Mesenchymal stem cell (in vitro differentiated cells and primary cell): ENCODE results near the gene PGA5.

Source experiments
- DNase-seq: peaks from one replicate; pipeline ENCODE4 v3.0.0-alpha.2; 2013
- H2AFZ ChIP-seq: one replicate; pipeline ENCODE4 v1.6.1; 2013; ENCODE audit warnings: low read depth, mild to moderate bottlenecking, control low read depth, inconsistent platforms, low read length, moderate library complexity
- H2AK5ac ChIP-seq: 2 replicates; pipeline ENCODE4 v1.6.1; 2013; ENCODE audit warnings: low read length, moderate library complexity, mild to moderate bottlenecking, inconsistent platforms; ENCODE audit not compliant: severe bottlenecking
- H2BK120ac ChIP-seq: one replicate; pipeline ENCODE4 v1.6.1; 2013; ENCODE audit warnings: low read depth, mild to moderate bottlenecking, inconsistent platforms, low read length, moderate library complexity
- H2BK12ac ChIP-seq, 2 experiments: one replicate each; pipeline ENCODE4 v1.6.1; 2013; ENCODE audit warnings: inconsistent platforms in 2 of 2, low read length in 2 of 2, mild to moderate bottlenecking in 2 of 2, moderate library complexity in 2 of 2, control low read depth in 1 of 2
- H2BK15ac ChIP-seq: one replicate; pipeline ENCODE4 v1.6.1; 2013; ENCODE audit warnings: mild to moderate bottlenecking, low read depth, inconsistent platforms; ENCODE audit not compliant: poor library complexity, severe bottlenecking
- H2BK5ac ChIP-seq: 2 replicates; pipeline ENCODE4 v1.6.1; 2013; ENCODE audit warnings: low read depth, mild to moderate bottlenecking, low read length, control low read depth, inconsistent platforms; ENCODE audit not compliant: poor library complexity, severe bottlenecking
- H3K14ac ChIP-seq, 2 experiments: one replicate each; pipeline ENCODE4 v1.6.1; 2013; ENCODE audit warnings: inconsistent platforms in 2 of 2, low read length in 2 of 2, control low read depth in 1 of 2, mild to moderate bottlenecking in 1 of 2, moderate library complexity in 1 of 2
- H3K18ac ChIP-seq, 2 experiments: one replicate each; pipeline ENCODE4 v1.6.1; 2013; ENCODE audit warnings: inconsistent platforms in 2 of 2, low read length in 2 of 2, control low read depth in 1 of 2, low read depth in 1 of 2, mild to moderate bottlenecking in 1 of 2
- H3K23ac ChIP-seq, 2 experiments: one replicate each; pipeline ENCODE4 v1.6.1; 2013; ENCODE audit warnings: inconsistent platforms in 2 of 2, low read length in 2 of 2, mild to moderate bottlenecking in 2 of 2, moderate library complexity in 2 of 2, control low read depth in 1 of 2
- H3K27ac ChIP-seq: 2 replicates; pipeline ENCODE4 v1.5.1; 2013; ENCODE audit warnings: mild to moderate bottlenecking, moderate library complexity, low read length, control low read depth, inconsistent platforms; ENCODE audit not compliant: poor library complexity, severe bottlenecking
- H3K27me3 ChIP-seq, 2 experiments: 2 replicates each; pipeline versions ENCODE4 v1.6.1 to v1.7.0; 2013; ENCODE audit warnings: low read length in 2 of 2, mild to moderate bottlenecking in 2 of 2, moderate library complexity in 2 of 2, control low read depth in 1 of 2, inconsistent platforms in 1 of 2; ENCODE audit not compliant: control insufficient read depth in 1 of 2, insufficient read depth in 1 of 2
- H3K36me3 ChIP-seq, 2 experiments: 2 replicates each; pipeline versions ENCODE4 v1.6.1 to v1.7.0; 2013; ENCODE audit warnings: low read length in 2 of 2, control low read depth in 1 of 2, inconsistent platforms in 1 of 2, low read depth in 1 of 2, mild to moderate bottlenecking in 1 of 2; ENCODE audit not compliant: insufficient read depth in 2 of 2, control insufficient read depth in 1 of 2
- H3K4ac ChIP-seq, 2 experiments: one replicate each; pipeline ENCODE4 v1.6.1; 2013; ENCODE audit warnings: inconsistent platforms in 2 of 2, low read length in 2 of 2, mild to moderate bottlenecking in 2 of 2, moderate library complexity in 2 of 2, control low read depth in 1 of 2, low read depth in 1 of 2
- H3K4me1 ChIP-seq: 2 replicates; pipeline ENCODE4 v1.6.1; 2013; ENCODE audit warnings: low read depth, low read length, control low read depth; ENCODE audit not compliant: control insufficient read depth, insufficient read depth
- H3K4me2 ChIP-seq: 2 replicates; pipeline ENCODE4 v1.6.1; 2013; ENCODE audit warnings: low read length, mild to moderate bottlenecking, inconsistent platforms; ENCODE audit not compliant: poor library complexity, severe bottlenecking
- H3K4me3 ChIP-seq, 2 experiments: 2 replicates each; pipeline versions ENCODE4 v1.5.1 to v1.7.0; 2013; ENCODE audit warnings: low read length in 2 of 2, mild to moderate bottlenecking in 2 of 2, control low read depth in 1 of 2, low read depth in 1 of 2; ENCODE audit not compliant: insufficient read depth in 1 of 2
- H3K79me1 ChIP-seq: replicated peaks from 2 replicates; pipeline ENCODE4 v1.6.1; 2013; ENCODE audit warnings: mild to moderate bottlenecking, control low read depth, low read length, inconsistent platforms; ENCODE audit not compliant: poor library complexity, severe bottlenecking
- H3K9ac ChIP-seq: 2 replicates; pipeline ENCODE4 v1.7.0; 2013; ENCODE audit warnings: mild to moderate bottlenecking, low read length, moderate library complexity
- H3K9me3 ChIP-seq: 2 replicates; pipeline ENCODE4 v1.7.0; 2013; ENCODE audit warnings: mild to moderate bottlenecking, low read length; ENCODE audit not compliant: control insufficient read depth
- H4K8ac ChIP-seq: one replicate; pipeline ENCODE4 v1.6.1; 2013; ENCODE audit warnings: inconsistent platforms, mild to moderate bottlenecking, low read length, moderate library complexity
- H4K91ac ChIP-seq: one replicate; pipeline ENCODE4 v1.6.1; 2013; ENCODE audit warnings: mild to moderate bottlenecking, low read length, inconsistent platforms
- WGBS: methylation state at CpG from one replicate; pipeline ENCODE4 v1.1.7; 2013; ENCODE audit warnings: mixed read lengths; 5-methylcytosine and 5-hydroxymethylcytosine counted together

PGA5 gene

GRCh38 chr11:61266602-61267001 lies 25.6 kb downstream of the PGA5 start:
- no peak for DNase-seq
- H4K8ac ChIP-seq: no peak overlapping the region
- WGBS: 86% methylated on average over 4 of the region's 4 CpGs
- no peak overlapping the region for H3K4ac ChIP-seq
- H2AK5ac ChIP-seq: no peak overlapping the region
- H3K27ac ChIP-seq: no peak overlapping the region
- H3K4me1 ChIP-seq: no peaks in the 10 kb centered on the region
- H2BK12ac ChIP-seq: no peak overlapping the region
- no peak overlapping the region for H2AFZ ChIP-seq
- H3K18ac ChIP-seq: no peak overlapping the region
- no peak overlapping the region for H2BK120ac ChIP-seq
- H2BK15ac ChIP-seq: no peak overlapping the region
- no peaks in the 10 kb centered on the region for H3K9me3 ChIP-seq
- H3K27me3 ChIP-seq: no peaks in the 10 kb centered on the region
- H3K9ac ChIP-seq: no peak overlapping the region
- no peak overlapping the region for H4K91ac ChIP-seq
- peaks cover 41 to 60% of the 10 kb centered on the region in 2 experiments for H3K36me3 ChIP-seq
- no peak overlapping the region for H2BK5ac ChIP-seq
- H3K14ac ChIP-seq: no peak overlapping the region
- no peaks in the 10 kb centered on the region for H3K79me1 ChIP-seq
- no peak overlapping the region for H3K4me2 ChIP-seq
- no peak overlapping the region for H3K23ac ChIP-seq
- H3K4me3 ChIP-seq: no peak overlapping the region

GRCh38 chr11:61267437-61267841 lies 26.5 kb downstream of the PGA5 start:
- no peak overlapping the region for H3K4ac ChIP-seq
- H2BK5ac ChIP-seq: no peak overlapping the region
- H2AK5ac ChIP-seq: no peak overlapping the region
- no peak overlapping the region for H3K4me2 ChIP-seq
- H3K27ac ChIP-seq: no peak overlapping the region
- peaks cover 42 to 60% of the 10 kb centered on the region in 2 experiments for H3K36me3 ChIP-seq
- H3K23ac ChIP-seq: no peak overlapping the region
- no peak overlapping the region for H3K14ac ChIP-seq
- DNase-seq: no peak
- H2BK12ac ChIP-seq: no peak overlapping the region
- H3K27me3 ChIP-seq: no peaks in the 10 kb centered on the region
- H3K4me1 ChIP-seq: no peaks in the 10 kb centered on the region
- no peak overlapping the region for H2BK15ac ChIP-seq
- H3K9me3 ChIP-seq: no peaks in the 10 kb centered on the region
- no peak overlapping the region for H4K8ac ChIP-seq
- H3K79me1 ChIP-seq: no peaks in the 10 kb centered on the region
- H2BK120ac ChIP-seq: no peak overlapping the region
- H3K18ac ChIP-seq: no peak overlapping the region
- no peak overlapping the region for H4K91ac ChIP-seq
- H2AFZ ChIP-seq: no peak overlapping the region
- H3K4me3 ChIP-seq: no peak overlapping the region
- H3K9ac ChIP-seq: no peak overlapping the region
- WGBS: 90% methylated on average over 6 of the region's 6 CpGs

- no peak overlapping the region for H3K18ac ChIP-seq
- no peak overlapping the region for H2BK12ac ChIP-seq
- H3K4me2 ChIP-seq: no peak overlapping the region
- H3K14ac ChIP-seq: no peak overlapping the region
- 91% methylated on average over 15 of the region's 15 CpGs for WGBS
- H3K4me3 ChIP-seq: no peak overlapping the region
- peaks cover 2% of the 10 kb centered on the region for H3K4me1 ChIP-seq
- peaks cover 46 to 54% of the 10 kb centered on the region in 2 experiments for H3K36me3 ChIP-seq
- no peak overlapping the region for H3K23ac ChIP-seq
- no peak overlapping the region for H3K4ac ChIP-seq
- H3K9ac ChIP-seq: no peak overlapping the region
- no peak overlapping the region for H4K91ac ChIP-seq
- no peak overlapping the region for H2BK15ac ChIP-seq
- no peak overlapping the region for H2AFZ ChIP-seq
- no peaks in the 10 kb centered on the region for H3K9me3 ChIP-seq
- no peak overlapping the region for H2AK5ac ChIP-seq
- H2BK120ac ChIP-seq: no peak overlapping the region
- H4K8ac ChIP-seq: no peak overlapping the region
- H3K27ac ChIP-seq: no peak overlapping the region
- no peaks in the 10 kb centered on the region for H3K79me1 ChIP-seq
- H3K27me3 ChIP-seq: no peaks in the 10 kb centered on the region
- no peak overlapping the region for H2BK5ac ChIP-seq
- no peak for DNase-seq
Measured at GRCh38 chr11:61268588-61269250, 27.7 kb downstream of the PGA5 start.

GRCh38 chr11:61270354-61271076 lies 29.5 kb downstream of the PGA5 start:
- Histone ChIP-seq H3K14ac (no peak overlapping the region), H2AK5ac (no peak overlapping the region), H2BK15ac (no peak overlapping the region)

More at GRCh38 chr11:61270354-61271076, 29.5 kb downstream of the PGA5 start:
- no peak overlapping the region for H2BK12ac ChIP-seq
- H3K18ac ChIP-seq: no peak overlapping the region
- no peak overlapping the region for H4K8ac ChIP-seq
- H3K9me3 ChIP-seq: no peaks in the 10 kb centered on the region
- peak overlapping the region; percentile 67 for H3K9ac ChIP-seq
- H4K91ac ChIP-seq: no peak overlapping the region
- peaks cover 5% of the 10 kb centered on the region for H3K4me1 ChIP-seq
- peaks cover 40 to 56% of the 10 kb centered on the region in 2 experiments for H3K36me3 ChIP-seq
- WGBS: 90% methylated on average over 5 of the region's 7 CpGs
- H3K23ac ChIP-seq: no peak overlapping the region
- no peak overlapping the region for H3K4me3 ChIP-seq
- no peak overlapping the region for H3K4me2 ChIP-seq
- no peak overlapping the region for H3K4ac ChIP-seq
- H3K27ac ChIP-seq: no peak overlapping the region
- H2BK120ac ChIP-seq: no peak overlapping the region
- H2BK5ac ChIP-seq: no peak overlapping the region
- peak; percentile 21 for DNase-seq
- no peak overlapping the region for H2AFZ ChIP-seq
- no peaks in the 10 kb centered on the region for H3K27me3 ChIP-seq
- H3K79me1 ChIP-seq: no peaks in the 10 kb centered on the region
